NCI-H460 (cell line): Measurements from ENCODE around the gene KRTCAP2. TPM values are rescaled to one million over a fixed set of nuclear protein-coding genes. Genes with fewer than 3 reads are reported as not detected.
"Not testable (repeated sequence)": the region's sequence is repeated elsewhere in the genome, so short reads cannot be mapped to it uniquely, and the experiment has no call there.

Source experiments
- DNase-seq: peaks from one replicate; pipeline ENCODE4 v3.0.0-alpha.2; 2016; ENCODE audit warnings: low read depth; ENCODE audit errors: extremely low read depth
- total RNA-seq: library from RNA; depleted of rRNA; stranded (reverse); fragments of >200 nt; shearing (Covaris generic); gene quantifications from 2 replicates; pipeline ENCODE4 v1.2.3, GENCODE V29; 2014

The KRTCAP2 gene
- total RNA-seq, 1 experiment from 2014 or later: 476 TPM

GRCh38 chr1:155202198-155202597 lies 29.1 kb upstream of the KRTCAP2 start:
- no peak for DNase-seq

- no peak for DNase-seq
These were observed 27.8 kb upstream of the KRTCAP2 start for GRCh38 chr1:155200920-155201319.

GRCh38 chr1:155199792-155200191 lies 26.7 kb upstream of the KRTCAP2 start:
- no peak for DNase-seq

GRCh38 chr1:155198547-155198906 lies 25.4 kb upstream of the KRTCAP2 start:
- DNase-seq: no peak

GRCh38 chr1:155197901-155198546 lies 24.9 kb upstream of the KRTCAP2 start:
- no peak for DNase-seq

GRCh38 chr1:155196893-155197638 lies 24.0 kb upstream of the KRTCAP2 start:
- DNase-seq: no peak

- no peak for DNase-seq
These were observed 23.2 kb upstream of the KRTCAP2 start for GRCh38 chr1:155196103-155196892.

- no peak for DNase-seq
These were observed 22.3 kb upstream of the KRTCAP2 start for GRCh38 chr1:155195201-155196102.

- DNase-seq: not testable (repeated sequence)
These were observed 20.8 kb upstream of the KRTCAP2 start for GRCh38 chr1:155193991-155194240.

- peak; percentile 91 for DNase-seq
These were observed 20.3 kb upstream of the KRTCAP2 start for GRCh38 chr1:155193275-155193990.

- DNase-seq: no peak
These were observed 19.5 kb upstream of the KRTCAP2 start for GRCh38 chr1:155192346-155193274.

- DNase-seq: no peak
These were observed 18.8 kb upstream of the KRTCAP2 start for GRCh38 chr1:155191904-155192303.

- not testable (repeated sequence) for DNase-seq
These were observed 16.8 kb upstream of the KRTCAP2 start for GRCh38 chr1:155189926-155190325.

- no peak for DNase-seq
These were observed 15.2 kb upstream of the KRTCAP2 start for GRCh38 chr1:155188268-155188667.

- DNase-seq: no peak
These were observed 14.4 kb upstream of the KRTCAP2 start for GRCh38 chr1:155187456-155187891.

GRCh38 chr1:155186794-155187455 lies 13.8 kb upstream of the KRTCAP2 start:
- DNase-seq: no peak

- DNase-seq: no peak
These were observed 13.1 kb upstream of the KRTCAP2 start for GRCh38 chr1:155186067-155186793.

GRCh38 chr1:155185783-155186066 lies 12.6 kb upstream of the KRTCAP2 start:
- no peak for DNase-seq
